ENCODE data around the gene TACC3.
"Not testable (repeated sequence)": the region's sequence is repeated elsewhere in the genome, so short reads cannot be mapped to it uniquely, and the experiment has no call there.

The TACC3 gene

DNA sequence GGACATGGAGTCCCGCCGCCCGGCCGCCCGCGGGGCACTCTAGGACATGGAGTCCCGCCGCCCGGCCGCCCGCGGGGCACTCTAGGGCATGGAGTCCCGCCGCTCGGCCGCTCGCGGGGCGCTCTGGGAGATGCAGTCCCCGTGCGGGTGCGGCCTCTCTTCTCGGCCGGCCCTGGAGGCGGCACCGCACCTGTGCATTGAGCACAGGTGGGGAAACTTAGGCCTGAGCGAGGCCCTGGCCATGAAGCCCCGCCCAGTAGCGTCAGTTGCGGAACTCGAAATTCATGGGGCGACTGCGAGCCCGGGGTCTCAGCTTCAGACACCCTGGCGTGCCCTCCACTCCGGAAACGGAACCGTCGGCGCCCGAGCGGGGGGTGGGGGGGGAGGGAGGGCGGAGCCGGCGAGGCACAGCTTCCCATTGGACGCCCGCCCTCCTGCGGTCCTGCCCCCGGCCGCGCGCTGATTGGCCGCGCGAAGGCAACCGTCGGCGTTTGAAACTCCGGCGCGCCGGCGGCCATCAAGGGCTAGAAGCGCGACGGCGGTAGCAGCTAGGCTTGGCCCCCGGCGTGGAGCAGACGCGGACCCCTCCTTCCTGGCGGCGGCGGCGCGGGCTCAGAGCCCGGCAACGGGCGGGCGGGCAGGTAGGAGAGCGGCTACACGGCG lies at the start of gene TACC3, which contains the start of gene TMEM129:
Gene TACC3, plus strand, starts transcription at position 519 of the 663 bp plus-strand sequence. CDS start 1,901 bp downstream, outside the sequence.
Gene TMEM129, minus strand, starts transcription at position 321 of the 663 bp plus-strand sequence. CDS start 486 bp downstream, outside the sequence.
- peak; percentile 86 for DNase-seq (ENCODE audit: low read depth)

GRCh38 chr4:1673671-1674070 lies 47.6 kb upstream of the TACC3 start:
- DNase-seq (ENCODE audit: low read depth): no peak

DNA sequence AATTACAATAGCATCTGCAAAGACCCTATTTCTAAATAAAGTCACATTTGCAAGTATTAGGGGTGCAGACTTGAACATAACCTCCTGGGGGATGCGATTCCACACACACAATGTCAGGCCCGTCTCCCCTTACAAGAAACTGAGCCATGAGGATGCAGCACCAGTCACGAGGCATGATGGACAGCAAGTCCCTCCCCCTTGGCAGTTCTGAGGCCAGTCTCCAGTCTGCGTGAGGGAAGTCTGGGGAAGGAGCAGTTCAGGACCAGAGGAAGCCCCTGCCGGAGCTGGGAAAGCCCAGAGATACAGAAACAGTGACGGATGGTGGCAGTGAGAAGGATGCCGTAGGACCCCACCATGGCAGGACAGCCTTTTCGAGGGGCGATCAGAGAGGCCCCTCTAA lies 46.6 kb upstream of the TACC3 start:
- DNase-seq (ENCODE audit: low read depth): no peak

- DNase-seq (ENCODE audit: low read depth): no peak
These were observed 46.1 kb upstream of the TACC3 start for GRCh38 chr4:1675136-1675801.

DNA sequence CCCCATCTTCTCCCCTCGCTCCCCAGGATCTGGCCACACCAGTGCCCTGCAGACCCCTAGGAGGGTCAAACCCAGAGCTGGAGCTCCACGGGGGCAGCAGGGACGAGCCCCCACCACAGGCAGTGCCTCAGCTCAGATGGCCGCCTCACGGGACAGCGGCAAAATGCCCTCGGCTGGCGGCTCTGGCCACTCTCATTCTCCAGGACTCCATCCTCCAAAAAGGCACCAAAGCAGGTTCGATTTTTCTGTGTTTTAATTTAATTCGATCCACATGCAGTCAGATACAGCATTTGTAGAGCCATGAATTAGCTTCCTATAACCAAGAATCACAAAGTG lies 45.6 kb upstream of the TACC3 start:
- DNase-seq (ENCODE audit: low read depth): no peak

DNA sequence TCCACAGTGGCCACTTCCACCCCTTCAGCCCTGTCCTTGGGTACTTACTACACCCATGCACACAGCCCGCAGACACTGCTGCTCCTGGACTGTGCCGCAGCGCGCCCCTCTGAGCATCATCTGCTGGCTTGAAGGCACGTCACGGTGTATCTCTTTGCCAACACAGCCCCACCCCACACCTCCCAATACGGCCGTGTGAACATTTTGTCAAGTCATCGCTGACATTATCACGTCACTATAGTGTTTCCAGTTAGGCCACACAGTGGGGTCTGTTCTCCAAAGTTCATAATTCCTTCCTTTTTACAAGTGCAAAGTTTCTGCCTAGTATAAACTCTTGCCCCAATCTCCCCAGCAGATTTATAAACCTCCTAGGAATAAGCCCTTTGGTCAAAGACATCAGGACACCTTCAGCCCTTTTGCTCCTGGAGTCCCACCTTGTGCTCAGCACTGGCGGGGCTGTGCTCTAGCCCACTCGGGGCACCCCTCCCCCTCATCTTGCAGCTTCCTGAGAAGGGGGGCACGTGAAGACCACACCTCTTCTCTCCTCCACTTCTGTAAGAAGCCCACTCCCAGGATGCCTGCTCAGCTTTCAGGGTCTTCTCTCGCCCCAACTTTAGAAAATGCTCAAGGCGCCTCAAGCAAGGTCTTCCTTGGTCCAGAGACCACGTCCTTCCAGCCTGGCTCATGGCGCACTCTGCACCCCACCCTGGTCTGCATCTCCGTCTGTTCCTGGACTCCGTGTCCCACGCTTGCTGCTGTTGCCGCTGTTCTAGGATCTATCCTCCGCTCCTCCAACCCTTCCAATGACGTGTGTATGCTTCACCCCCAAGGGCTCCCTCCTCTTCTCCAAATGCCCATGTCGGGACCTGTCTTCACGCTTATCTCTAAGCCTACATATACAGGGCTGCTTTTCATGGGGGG lies 44.5 kb upstream of the TACC3 start:
- no peak for DNase-seq (ENCODE audit: low read depth)

- DNase-seq (ENCODE audit: low read depth): no peak
These were observed 43.1 kb upstream of the TACC3 start for GRCh38 chr4:1678244-1678643.

- DNase-seq (ENCODE audit: low read depth): no peak
These were observed 38.5 kb upstream of the TACC3 start for GRCh38 chr4:1682860-1683259.

DNA sequence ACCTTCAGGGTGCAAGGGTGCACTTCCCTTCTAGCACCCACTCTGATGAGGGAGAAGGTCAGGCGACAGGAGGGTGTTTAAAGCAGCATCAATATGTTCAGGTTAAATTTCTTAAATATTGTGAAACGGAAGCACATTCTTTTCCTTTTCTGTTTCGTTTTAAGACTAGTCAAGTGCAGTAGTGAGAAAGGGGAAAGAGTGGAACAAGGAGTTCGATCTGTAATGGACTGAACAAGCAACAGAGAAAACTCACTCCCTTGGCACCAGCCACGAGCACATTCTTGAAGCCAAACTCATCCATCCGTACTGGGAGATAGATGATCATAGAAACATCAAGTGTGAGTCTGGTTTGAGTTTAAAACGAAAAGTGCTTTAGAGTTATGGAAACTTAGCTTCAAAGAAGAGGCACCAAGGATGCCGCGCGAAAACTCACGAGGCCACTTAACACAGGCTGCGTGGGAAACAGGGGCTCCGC lies 38.0 kb upstream of the TACC3 start:
- peak; percentile 18 for DNase-seq (ENCODE audit: low read depth)

GRCh38 chr4:1683736-1684505 lies 37.4 kb upstream of the TACC3 start, which contains the start of gene FAM53A:
TSS of gene FAM53A (minus strand) at chr4:1684313. CDS start at chr4:1668741, 15,572 bp downstream.
- DNase-seq (ENCODE audit: low read depth): no peak

GRCh38 chr4:1684506-1685234 lies 36.7 kb upstream of the TACC3 start:
- DNase-seq (ENCODE audit: low read depth): peak; percentile 83

DNA sequence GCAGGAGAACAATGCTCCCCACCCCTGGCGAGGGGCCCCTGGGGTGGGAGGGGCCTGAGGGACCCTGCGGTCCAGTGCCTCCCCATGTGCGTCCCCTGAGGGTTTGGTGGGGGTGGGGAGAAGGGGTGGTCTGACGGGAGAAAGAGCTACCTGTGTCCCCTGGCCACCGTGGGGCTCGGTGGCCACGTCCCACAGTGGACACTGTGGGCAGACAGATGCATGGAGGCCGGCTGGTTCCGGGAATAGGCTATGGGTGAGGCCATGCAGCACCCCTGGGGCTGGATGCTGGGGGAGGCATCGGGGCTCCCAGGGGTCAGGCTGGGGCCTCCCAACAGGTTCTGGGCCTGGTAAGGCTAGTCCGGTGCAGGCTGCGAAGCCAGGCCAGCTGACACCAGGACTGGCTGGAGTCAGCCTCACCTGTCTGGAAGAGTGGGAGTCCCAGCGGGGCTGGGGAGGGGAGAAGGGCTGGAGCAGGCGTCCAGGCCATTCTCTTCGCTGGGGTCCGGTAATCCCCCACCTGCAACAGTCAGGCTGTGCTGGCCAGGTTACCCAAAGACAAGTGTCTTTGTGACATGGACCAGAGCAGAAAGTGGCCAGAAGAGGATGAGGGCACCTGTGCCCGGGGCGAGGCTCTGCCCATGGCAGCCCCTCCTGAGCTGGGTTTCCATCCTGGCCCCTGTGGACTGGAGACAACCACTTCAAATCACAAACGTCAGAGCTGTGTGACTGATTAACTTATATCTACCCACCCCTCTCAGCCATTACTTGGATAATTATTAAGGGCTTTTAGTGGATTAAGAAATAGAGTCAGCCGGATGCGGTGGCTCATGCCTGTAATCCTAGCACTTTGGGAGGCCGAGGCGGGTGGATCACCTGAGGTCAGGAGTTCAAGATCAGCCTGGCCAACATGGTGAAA lies 35.8 kb upstream of the TACC3 start:
- no peak for DNase-seq (ENCODE audit: low read depth)

DNA sequence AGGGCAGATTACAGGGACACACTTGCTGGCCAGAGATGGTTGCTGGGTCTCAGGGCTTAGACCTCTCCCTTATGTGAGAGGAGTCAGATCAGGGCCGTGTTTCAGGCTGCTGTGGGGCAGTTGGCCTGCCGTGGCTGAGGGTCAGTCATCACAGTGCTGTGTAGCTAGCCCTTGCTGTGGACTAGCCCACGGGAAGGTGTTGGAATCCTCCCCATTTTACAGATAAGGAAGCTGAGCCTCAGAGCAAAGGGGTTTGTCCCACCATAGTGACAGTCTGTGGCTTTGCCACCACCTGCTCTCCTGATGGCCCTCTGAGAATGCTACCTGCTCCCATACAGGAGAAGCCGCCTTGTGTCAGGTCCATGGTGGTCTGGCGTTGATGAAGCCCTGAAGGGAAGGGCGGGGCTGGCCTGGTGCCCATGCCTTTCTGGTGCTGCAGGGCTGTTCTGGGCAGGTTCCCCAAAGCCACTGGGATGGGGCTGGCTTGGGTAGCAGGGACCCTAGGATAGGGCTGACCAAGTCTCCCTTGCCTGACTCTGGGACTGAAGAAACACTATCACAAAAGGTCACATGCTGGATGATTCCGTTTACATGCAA lies 34.8 kb upstream of the TACC3 start:
- no peak for DNase-seq (ENCODE audit: low read depth)

DNA sequence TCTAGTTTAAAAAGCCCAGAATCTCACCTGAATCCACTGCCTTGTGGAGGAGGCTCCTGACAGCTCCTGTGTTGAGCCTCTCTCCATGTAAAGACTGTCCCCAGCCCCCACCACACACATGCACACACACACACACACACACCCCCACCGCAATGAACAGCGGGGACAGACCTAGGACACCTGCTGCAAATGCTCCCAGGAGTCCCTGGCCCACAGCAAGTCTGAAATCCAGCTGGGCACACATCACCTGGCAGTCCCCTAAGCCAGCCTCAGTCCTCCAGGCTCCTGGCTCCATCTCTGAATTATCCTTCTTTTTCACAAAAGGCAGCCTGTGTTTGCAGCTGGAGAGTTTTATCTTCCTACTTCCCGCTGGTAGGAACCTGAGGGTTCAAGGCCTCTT lies 30.6 kb upstream of the TACC3 start:
- DNase-seq (ENCODE audit: low read depth): no peak

DNA sequence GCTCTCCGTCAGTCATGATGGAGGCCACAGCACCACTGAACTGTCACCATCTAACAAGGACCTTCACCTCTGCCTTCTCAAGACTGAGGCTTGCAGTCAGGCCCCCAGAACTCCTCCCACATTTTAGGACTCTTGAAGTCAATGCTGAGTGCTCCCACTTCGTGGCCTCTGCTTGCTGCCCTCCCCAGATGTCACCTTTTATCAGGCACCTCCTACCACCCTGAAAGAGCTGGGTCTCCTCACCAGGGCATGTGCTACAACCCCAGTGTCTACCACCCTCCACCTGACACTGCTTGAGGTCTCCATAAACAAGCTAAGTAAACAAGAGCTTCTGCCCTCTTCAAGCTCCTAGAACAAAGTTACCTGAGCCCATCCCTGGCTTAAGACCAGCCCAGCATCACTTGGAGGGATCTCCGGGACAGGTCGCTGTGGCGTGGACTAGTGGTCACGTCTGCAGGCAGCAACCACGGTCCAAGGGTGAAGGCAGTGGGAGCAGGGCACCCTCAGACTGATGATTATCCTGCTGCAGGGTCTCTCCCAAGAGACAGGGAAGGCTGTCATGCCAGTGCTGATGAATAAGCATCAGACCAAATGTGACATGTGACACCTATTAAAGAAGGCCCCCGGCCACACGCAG lies 29.5 kb upstream of the TACC3 start:
- no peak for DNase-seq (ENCODE audit: low read depth)

GRCh38 chr4:1693131-1693896 lies 28.0 kb upstream of the TACC3 start:
- peak; percentile 73 for DNase-seq (ENCODE audit: low read depth)

DNA sequence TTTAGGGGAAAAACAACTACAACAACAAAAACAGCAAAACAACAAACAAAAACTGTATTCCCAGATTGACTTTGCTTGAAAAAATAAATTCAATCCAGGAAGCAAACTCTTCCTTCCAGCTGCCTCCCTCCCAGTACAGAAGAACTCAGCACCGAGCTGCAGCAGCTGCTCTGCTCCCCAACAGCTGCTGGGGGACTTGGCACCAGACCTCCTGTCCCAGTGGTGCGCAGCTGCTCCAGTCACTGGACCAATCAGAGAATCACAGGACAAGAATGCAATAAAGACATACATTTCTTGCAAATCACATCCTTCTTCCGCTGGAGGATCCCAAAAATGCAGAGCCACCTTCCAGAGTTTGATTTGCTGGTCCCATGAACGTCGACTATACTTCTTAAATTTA lies 25.4 kb upstream of the TACC3 start:
- DNase-seq (ENCODE audit: low read depth): no peak

DNA sequence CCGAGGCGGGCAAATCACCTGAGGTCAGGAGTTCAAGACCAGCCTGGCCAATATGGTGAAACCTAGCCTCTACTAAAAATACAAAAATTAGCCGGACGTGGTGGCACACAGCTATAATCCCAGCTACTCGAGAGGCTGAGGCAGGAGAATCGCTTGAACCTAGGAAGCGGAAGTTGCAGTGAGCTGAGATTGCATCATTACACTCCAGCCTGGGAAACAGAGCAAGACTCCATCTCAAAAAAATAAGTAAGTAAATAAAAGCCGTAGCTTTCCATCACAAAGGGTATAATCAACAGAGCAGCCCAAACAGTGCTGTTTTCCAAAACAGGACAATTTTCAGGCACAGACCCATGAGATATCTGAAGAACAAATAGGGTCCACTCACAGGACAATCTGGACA lies 19.6 kb upstream of the TACC3 start:
- DNase-seq (ENCODE audit: low read depth): not testable (repeated sequence)

Measured in stimulated activated CD8-positive, alpha-beta memory T cell treated with anti-CD3 and anti-CD28 coated beads, Interleukin-12 subunit alpha, Interleukin-12 subunit beta, amount 100 ng/mL, for 1 hour (primary cell).